ENCODE data around the gene CRP. TPM values are rescaled to one million over a fixed set of nuclear protein-coding genes. Genes with fewer than 3 reads are reported as not detected.

The CRP gene
- total and polyA plus RNA-seq, 8 donors, result not detected

DNA sequence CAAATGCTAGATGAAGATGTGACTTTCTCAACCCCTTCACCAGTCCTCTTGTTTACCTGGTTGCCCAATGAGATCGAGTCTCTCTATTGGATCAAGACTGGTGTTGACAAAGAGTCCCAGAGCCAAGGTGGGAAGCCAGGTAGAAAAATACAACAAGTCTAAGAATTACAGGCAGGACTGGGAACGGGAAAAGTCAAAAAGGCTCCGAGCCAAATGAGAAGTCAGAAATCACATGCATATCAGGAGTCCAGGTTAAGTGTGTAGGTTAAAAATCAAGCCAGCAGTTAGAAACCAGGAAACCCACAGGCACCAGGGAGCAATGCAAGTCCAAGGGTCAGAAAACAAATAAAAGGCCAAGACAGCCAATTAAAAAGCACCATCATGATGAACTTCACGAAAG, 39.0 kb upstream of the CRP start:
- DNase-seq, result no peak
- TF ChIP-seq, protein P1, sequence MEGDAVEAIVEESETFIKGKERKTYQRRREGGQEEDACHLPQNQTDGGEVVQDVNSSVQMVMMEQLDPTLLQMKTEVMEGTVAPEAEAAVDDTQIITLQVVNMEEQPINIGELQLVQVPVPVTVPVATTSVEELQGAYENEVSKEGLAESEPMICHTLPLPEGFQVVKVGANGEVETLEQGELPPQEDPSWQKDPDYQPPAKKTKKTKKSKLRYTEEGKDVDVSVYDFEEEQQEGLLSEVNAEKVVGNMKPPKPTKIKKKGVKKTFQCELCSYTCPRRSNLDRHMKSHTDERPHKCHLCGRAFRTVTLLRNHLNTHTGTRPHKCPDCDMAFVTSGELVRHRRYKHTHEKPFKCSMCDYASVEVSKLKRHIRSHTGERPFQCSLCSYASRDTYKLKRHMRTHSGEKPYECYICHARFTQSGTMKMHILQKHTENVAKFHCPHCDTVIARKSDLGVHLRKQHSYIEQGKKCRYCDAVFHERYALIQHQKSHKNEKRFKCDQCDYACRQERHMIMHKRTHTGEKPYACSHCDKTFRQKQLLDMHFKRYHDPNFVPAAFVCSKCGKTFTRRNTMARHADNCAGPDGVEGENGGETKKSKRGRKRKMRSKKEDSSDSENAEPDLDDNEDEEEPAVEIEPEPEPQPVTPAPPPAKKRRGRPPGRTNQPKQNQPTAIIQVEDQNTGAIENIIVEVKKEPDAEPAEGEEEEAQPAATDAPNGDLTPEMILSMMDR (IDR thresholded peaks at IDR 0.05), result no peak
- H3K36me3 ChIP-seq, result no peaks in the 10 kb centered on the region
- peaks cover 3 to 41% of the 10 kb centered on the region in 2 donors for H3K4me1 ChIP-seq
- no peak for ATAC-seq
- intact Hi-C loops (cut with DNase I), result no loop called here
- H3K4me3 ChIP-seq, result no peak overlapping the region
- no peaks in the 10 kb centered on the region for H3K27me3 ChIP-seq
- no peaks in the 10 kb centered on the region for H3K9me3 ChIP-seq
- peak overlapping the region in 1 of 2 donors; percentile 67 for H3K27ac ChIP-seq

DNA sequence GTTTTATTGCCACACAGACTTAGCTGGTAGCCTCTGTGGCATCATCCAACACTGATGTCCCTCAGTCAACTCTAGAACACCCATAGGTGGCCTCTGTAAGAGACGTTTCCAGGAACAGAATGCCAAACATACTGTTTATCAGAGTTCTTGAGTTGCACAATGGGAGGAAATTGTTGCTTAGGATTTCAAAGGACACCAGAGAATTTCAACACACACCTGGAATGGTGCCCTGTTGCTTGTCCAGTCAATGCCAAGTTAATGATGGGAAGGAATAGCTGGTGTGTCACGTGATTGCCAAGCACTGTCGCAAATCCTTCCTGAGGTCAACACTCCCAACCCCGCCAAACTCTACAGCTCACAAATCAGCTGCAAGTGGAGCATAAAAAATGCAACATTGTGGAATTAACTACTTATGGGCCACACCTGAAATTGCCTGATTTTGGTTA, 37.8 kb upstream of the CRP start:
- no peaks in the 10 kb centered on the region for H3K9me3 ChIP-seq
- H3K4me1 ChIP-seq, result peaks cover 3 to 41% of the 10 kb centered on the region in 2 donors
- intact Hi-C loops (cut with DNase I), result no loop called here
- DNase-seq (peak in 2 of 4 donors; percentile 9 to 75), ATAC-seq (peak; percentile 88)
- H3K27me3 ChIP-seq, result no peaks in the 10 kb centered on the region
- no peaks in the 10 kb centered on the region for H3K36me3 ChIP-seq
- H3K27ac ChIP-seq, result peak overlapping the region; percentile 41 to 67
- TF ChIP-seq, protein P1 (IDR thresholded peaks at IDR 0.05), result no peak
- H3K4me3 ChIP-seq, result no peak overlapping the region

DNA sequence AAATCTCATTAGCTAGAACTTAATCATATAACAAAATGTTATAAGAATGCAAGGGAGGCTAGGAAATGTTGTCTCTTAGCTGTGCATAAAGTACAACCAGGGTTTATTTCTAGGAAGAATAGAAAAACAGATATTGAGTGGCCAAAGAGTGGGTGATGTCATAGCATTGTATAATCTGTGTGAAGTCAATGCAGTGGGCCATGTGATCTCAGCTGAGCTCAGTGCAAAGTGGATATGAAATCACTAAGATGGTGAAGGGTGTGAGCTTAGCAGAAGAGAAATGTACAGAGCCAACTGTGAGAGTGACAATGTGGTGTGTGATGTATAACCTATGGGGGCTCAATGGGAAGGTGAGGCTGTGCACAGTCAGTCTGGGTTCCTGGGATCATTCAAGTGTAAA, 36.6 kb upstream of the CRP start:
- no peaks in the 10 kb centered on the region for H3K9me3 ChIP-seq
- no peak for DNase-seq
- ATAC-seq, result peak; percentile 10
- H3K4me1 ChIP-seq, result peaks cover 0 to 34% of the 10 kb centered on the region in 2 donors
- H3K36me3 ChIP-seq, result no peaks in the 10 kb centered on the region
- no peak overlapping the region for H3K4me3 ChIP-seq
- intact Hi-C loops (cut with DNase I), result no loop called here
- H3K27ac ChIP-seq, result peak overlapping the region in 1 of 2 donors; percentile 67
- no peaks in the 10 kb centered on the region for H3K27me3 ChIP-seq
- TF ChIP-seq, protein P1 (IDR thresholded peaks at IDR 0.05), result no peak

DNA sequence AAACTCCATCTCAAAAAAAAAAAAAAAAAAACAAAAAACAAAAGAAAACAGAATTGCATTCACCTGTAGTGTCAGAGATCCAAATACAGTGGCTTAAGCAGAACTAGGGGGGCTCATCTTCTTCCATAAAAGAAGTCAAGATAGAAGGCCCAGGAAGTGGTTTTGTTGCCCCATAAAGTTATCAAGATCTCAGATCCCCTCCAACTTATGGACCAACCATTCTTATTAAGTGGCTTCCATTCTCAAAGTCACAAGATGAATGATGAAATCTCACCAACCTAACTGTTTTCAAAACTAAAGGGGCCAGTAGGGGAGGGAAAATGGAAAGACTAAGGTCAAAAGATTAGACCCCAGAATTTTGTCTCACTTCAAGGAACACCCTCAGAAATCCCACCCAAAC, 36.2 kb upstream of the CRP start:
- intact Hi-C loops (cut with DNase I), result no loop called here
- TF ChIP-seq, protein P1 (IDR thresholded peaks at IDR 0.05), result no peak
- Histone ChIP-seq H3K27ac (peak overlapping the region in 1 of 2 donors; percentile 67), H3K36me3 (no peaks in the 10 kb centered on the region), H3K9me3 (no peaks in the 10 kb centered on the region), H3K4me1 (peaks cover 0 to 30% of the 10 kb centered on the region in 2 donors), H3K27me3 (no peaks in the 10 kb centered on the region), H3K4me3 (no peak overlapping the region)
- ATAC-seq, result no peak
- DNase-seq, result no peak

DNA sequence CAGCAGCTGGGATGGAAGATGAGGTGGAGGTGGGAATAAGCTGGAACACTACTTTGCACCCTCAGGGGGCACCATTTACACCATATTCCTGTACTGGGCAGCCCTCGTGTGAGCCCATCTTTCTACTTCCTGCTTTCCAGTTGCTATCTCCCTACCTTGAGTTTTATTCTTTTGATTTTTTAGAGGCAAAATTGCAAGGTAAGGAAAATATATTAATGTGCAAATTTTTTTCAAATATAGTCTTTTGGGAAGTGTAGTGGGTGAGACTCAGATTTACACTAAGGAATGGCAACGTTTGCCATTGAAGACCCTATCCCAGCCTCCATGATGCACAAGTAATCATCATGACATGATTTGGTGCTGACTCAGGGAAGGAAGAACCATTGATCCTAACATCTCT, 35.2 kb upstream of the CRP start:
- H3K36me3 ChIP-seq, result no peaks in the 10 kb centered on the region
- H3K4me3 ChIP-seq, result no peak overlapping the region
- H3K4me1 ChIP-seq, result peaks cover 0 to 30% of the 10 kb centered on the region in 2 donors
- ATAC-seq (no peak), DNase-seq (no peak)
- TF ChIP-seq, protein P1 (IDR thresholded peaks at IDR 0.05), result no peak
- H3K9me3 ChIP-seq, result no peaks in the 10 kb centered on the region
- H3K27me3 ChIP-seq, result no peaks in the 10 kb centered on the region
- intact Hi-C loops (cut with DNase I), result no loop called here
- no peak overlapping the region for H3K27ac ChIP-seq

All from left lung (tissue), 10 donors.